GM23248 (cell line): ENCODE results near the gene DNAJC7. TPM values are rescaled to one million over a fixed set of nuclear protein-coding genes. Genes with fewer than 3 reads are reported as not detected.

ENCODE experiments used
- DNase-seq: peaks from one replicate; pipeline ENCODE4 v3.0.0-alpha.2; 2015
- H2AFZ ChIP-seq: fragments of 200-600 bp; sonication (generic); 2 replicates; pipeline ENCODE4 v1.6.1; 2016; ENCODE audit warnings: antibody characterized with exemption
- H3F3A ChIP-seq: fragments of 200-600 bp; sonication (generic); 2 replicates; pipeline ENCODE4 v1.6.1; 2016; ENCODE audit warnings: mild to moderate bottlenecking, antibody characterized with exemption, mixed run types; ENCODE audit not compliant: insufficient read depth
- H3K27ac ChIP-seq: fragments of 200-600 bp; sonication (generic); 2 replicates; pipeline ENCODE4 v1.5.1; 2016; ENCODE audit warnings: mild to moderate bottlenecking
- H3K27me3 ChIP-seq: fragments of 200-600 bp; sonication (generic); replicated peaks from 2 replicates; pipeline ENCODE4 v1.6.1; 2016; ENCODE audit warnings: mild to moderate bottlenecking; ENCODE audit not compliant: insufficient read depth
- H3K36me3 ChIP-seq: fragments of 200-600 bp; sonication (generic); 2 replicates; pipeline ENCODE4 v1.6.1; 2016; ENCODE audit warnings: low read depth, mild to moderate bottlenecking
- H3K4me1 ChIP-seq: fragments of 200-600 bp; sonication (generic); 2 replicates; pipeline ENCODE4 v1.6.1; 2016; ENCODE audit warnings: mild to moderate bottlenecking; ENCODE audit not compliant: insufficient read depth
- H3K4me2 ChIP-seq: fragments of 200-600 bp; sonication (generic); one replicate; pipeline ENCODE4 v1.6.1; 2016; ENCODE audit warnings: mild to moderate bottlenecking; ENCODE audit not compliant: unreplicated experiment
- H3K4me3 ChIP-seq: fragments of 200-600 bp; sonication (generic); 2 replicates; pipeline ENCODE4 v1.5.1; 2016; ENCODE audit warnings: mild to moderate bottlenecking
- H3K79me2 ChIP-seq: fragments of 200-600 bp; sonication (generic); 2 replicates; pipeline ENCODE4 v1.6.1; 2016; ENCODE audit warnings: mild to moderate bottlenecking; ENCODE audit not compliant: insufficient read depth
- H3K9ac ChIP-seq: fragments of 200-600 bp; sonication (generic); 2 replicates; pipeline ENCODE4 v1.6.1; 2016; ENCODE audit warnings: mild to moderate bottlenecking
- H3K9me2 ChIP-seq: fragments of 200-600 bp; sonication (generic); 2 replicates; pipeline ENCODE4 v1.6.1; 2016; ENCODE audit warnings: mixed run types, mild to moderate bottlenecking, moderate library complexity; ENCODE audit not compliant: insufficient read depth
- H3K9me3 ChIP-seq: fragments of 200-600 bp; sonication (generic); one replicate; pipeline ENCODE4 v1.6.1; 2017; ENCODE audit warnings: low read depth
- H4K20me1 ChIP-seq: fragments of 200-600 bp; sonication (generic); 2 replicates; pipeline ENCODE4 v1.6.0; 2016; ENCODE audit not compliant: insufficient read depth
- EZH2 ChIP-seq: fragments of 200-600 bp; sonication (generic); IDR thresholded peaks from 2 replicates; pipeline ENCODE4 v1.6.1; 2018; ENCODE audit warnings: antibody characterized with exemption, mild to moderate bottlenecking; ENCODE audit not compliant: insufficient read depth, poor library complexity, severe bottlenecking
- EZH2phosphoT487 ChIP-seq: fragments of 200-600 bp; sonication (generic); IDR thresholded peaks from 2 replicates; pipeline ENCODE4 v1.6.1; 2018; ENCODE audit warnings: antibody characterized with exemption, moderate library complexity, mild to moderate bottlenecking, low read depth; ENCODE audit not compliant: insufficient read depth
- WGBS, 2 experiments: methylation state at CpG; one replicate each; pipeline ENCODE4 v1.1.6; 2015 to 2017; ENCODE audit warnings: low lambda C conversion rate in 2 of 2, low coverage in 1 of 2; ENCODE audit errors: missing lambda C conversion rate in 2 of 2; 5-methylcytosine and 5-hydroxymethylcytosine counted together
- in situ Hi-C: fragments of 300-500 bp; cut with MboI; formaldehyde crosslinking; loops from 2 replicates; pipeline ENCODE4 v1.15.0; 2020
- polyA plus RNA-seq: library from polyadenylated mRNA; unstranded; fragments of >200 nt; fragmentation: Nextera tagmentation; extraction: Ambion mirVana; gene quantifications from 2 replicates; pipeline ENCODE4 v1.2.1, GENCODE V29; 2016
- total RNA-seq: library from RNA; depleted of rRNA; stranded (reverse); fragments of >200 nt; shearing (Covaris generic); gene quantifications from 2 replicates; pipeline ENCODE4 v1.2.3, GENCODE V29; 2014

The DNAJC7 gene
- total and polyA plus RNA-seq, 2 experiments from 2014 or later = 61.6 to 73.5 TPM

- no peaks in the 10 kb centered on the region for H3K4me1 ChIP-seq
- H3K4me3 ChIP-seq = no peak overlapping the region
- no peaks in the 10 kb centered on the region for H3K9me3 ChIP-seq
- TF ChIP-seq EZH2 (no peak), EZH2phosphoT487 (no peak)
- H2AFZ ChIP-seq = no peak overlapping the region
- H3K9me2 ChIP-seq = no peaks in the 10 kb centered on the region
- H3K27me3 ChIP-seq = no peaks in the 10 kb centered on the region
- H3K79me2 ChIP-seq = no peaks in the 10 kb centered on the region
- H3K27ac ChIP-seq = no peak overlapping the region
- H3F3A ChIP-seq = no peaks in the 10 kb centered on the region
- no peaks in the 10 kb centered on the region for H3K36me3 ChIP-seq
- DNase-seq = no peak
- H3K9ac ChIP-seq = no peak overlapping the region
- no peak overlapping the region for H3K4me2 ChIP-seq
- 75 to 79% methylated on average over 11 of the region's 11 CpGs for WGBS, 2 experiments
- in situ Hi-C loops = no loop called here
- H4K20me1 ChIP-seq = no peaks in the 10 kb centered on the region
These were observed 68.3 kb downstream of the DNAJC7 start for GRCh38 chr17:41948762-41949460.

GRCh38 chr17:41944943-41945342 is 72.3 kb downstream of the DNAJC7 start:
- Histone ChIP-seq H3K4me1 (no peaks in the 10 kb centered on the region), H3F3A (no peaks in the 10 kb centered on the region), H3K27me3 (no peaks in the 10 kb centered on the region), H3K27ac (no peak overlapping the region), H3K4me2 (no peak overlapping the region), H3K36me3 (no peaks in the 10 kb centered on the region), H3K9me3 (no peaks in the 10 kb centered on the region), H4K20me1 (no peaks in the 10 kb centered on the region), H3K9ac (no peak overlapping the region), H3K4me3 (no peak overlapping the region), H3K79me2 (no peaks in the 10 kb centered on the region), H3K9me2 (no peaks in the 10 kb centered on the region), H2AFZ (no peak overlapping the region)
- TF ChIP-seq EZH2 (no peak), EZH2phosphoT487 (no peak)
- no peak for DNase-seq
- in situ Hi-C loops = no loop called here
- 70 to 72% methylated on average over 3 of the region's 3 CpGs for WGBS, 2 experiments

- H2AFZ ChIP-seq = no peak overlapping the region
These were observed 73.7 kb downstream of the DNAJC7 start for GRCh38 chr17:41943492-41943891.

GRCh38 chr17:41942626-41943373 is 74.4 kb downstream of the DNAJC7 start:
- Histone ChIP-seq H4K20me1 (no peaks in the 10 kb centered on the region), H3K9me2 (no peaks in the 10 kb centered on the region), H2AFZ (no peak overlapping the region), H3F3A (no peaks in the 10 kb centered on the region), H3K4me3 (no peak overlapping the region), H3K27me3 (no peaks in the 10 kb centered on the region), H3K9ac (no peak overlapping the region), H3K27ac (no peak overlapping the region), H3K4me1 (no peaks in the 10 kb centered on the region), H3K36me3 (no peaks in the 10 kb centered on the region), H3K9me3 (no peaks in the 10 kb centered on the region), H3K79me2 (no peaks in the 10 kb centered on the region), H3K4me2 (no peak overlapping the region)
- TF ChIP-seq EZH2 (no peak), EZH2phosphoT487 (no peak)
- no peak for DNase-seq
- in situ Hi-C loops = no loop called here
- 96 to 97% methylated on average over 8 of the region's 8 CpGs for WGBS, 2 experiments

More at GRCh38 chr17:41943492-41943891, 73.7 kb downstream of the DNAJC7 start:
- Histone ChIP-seq H3K27ac (no peak overlapping the region), H3K9me2 (no peaks in the 10 kb centered on the region), H4K20me1 (no peaks in the 10 kb centered on the region), H3F3A (no peaks in the 10 kb centered on the region), H3K27me3 (no peaks in the 10 kb centered on the region), H3K4me3 (no peak overlapping the region), H3K9me3 (no peaks in the 10 kb centered on the region), H3K4me1 (no peaks in the 10 kb centered on the region), H3K9ac (no peak overlapping the region), H3K79me2 (no peaks in the 10 kb centered on the region), H3K36me3 (no peaks in the 10 kb centered on the region), H3K4me2 (no peak overlapping the region)
- DNase-seq = no peak
- in situ Hi-C loops = no loop called here
- WGBS, 2 experiments = 98 to 99% methylated on average over 3 of the region's 3 CpGs
- TF ChIP-seq EZH2 = no peak
- TF ChIP-seq EZH2phosphoT487 = no peak
